ENCODE results near the gene SERPINB11. TPM values are rescaled to one million over a fixed set of nuclear protein-coding genes. Genes with fewer than 3 reads are reported as not detected.

Gene SERPINB11
- polyA plus RNA-seq, 1 donor from 2014 or later = not detected

- no peak overlapping the region for H3K9ac ChIP-seq (ENCODE audit: low read length)
- H3K9me2 ChIP-seq (ENCODE audit: insufficient read depth, low read length) = no peaks in the 10 kb centered on the region
- H3K9me3 ChIP-seq (ENCODE audit: low read length) = no peaks in the 10 kb centered on the region
- H3K27ac ChIP-seq (ENCODE audit: low read length) = no peak overlapping the region
- H3K4me3 ChIP-seq (ENCODE audit: low read length) = no peak overlapping the region
- TF ChIP-seq MXI1 (conservative IDR thresholded peaks at IDR 0.05; ENCODE audit: poor library complexity, severe bottlenecking) (no peak), TAF1 (IDR thresholded peaks at IDR 0.05; ENCODE audit: low read depth) (no peak), EZH2 (IDR thresholded peaks at IDR 0.05; ENCODE audit: borderline replicate concordance, insufficient read depth, low read length, poor library complexity, severe bottlenecking) (no peak), CTCF (IDR thresholded peaks at IDR 0.05; ENCODE audit: poor library complexity, severe bottlenecking) (no peak), EP300 (conservative IDR thresholded peaks at IDR 0.05; ENCODE audit: poor library complexity, severe bottlenecking) (no peak), RAD21 (conservative IDR thresholded peaks at IDR 0.05) (no peak), POLR2AphosphoS5 (IDR thresholded peaks at IDR 0.05) (no peak), REST (IDR thresholded peaks at IDR 0.05; ENCODE audit: borderline replicate concordance) (no peak), SMC3 (conservative IDR thresholded peaks at IDR 0.05; ENCODE audit: poor library complexity) (no peak)
- no peaks in the 10 kb centered on the region for H3F3A ChIP-seq (ENCODE audit: insufficient read depth, low read length, poor library complexity, severe bottlenecking)
- no peak overlapping the region for H2AFZ ChIP-seq (ENCODE audit: low read depth, low read length)
- no peaks in the 10 kb centered on the region for H3K27me3 ChIP-seq (ENCODE audit: insufficient read depth, low read depth, low read length)
- no peak overlapping the region for H3K4me2 ChIP-seq (ENCODE audit: low read length)
- H3K36me3 ChIP-seq (ENCODE audit: insufficient read depth, low read length) = no peaks in the 10 kb centered on the region
- no peaks in the 10 kb centered on the region for H3K79me2 ChIP-seq (replicated peaks; ENCODE audit: insufficient read depth, low read length)
- no peaks in the 10 kb centered on the region for H4K20me1 ChIP-seq (ENCODE audit: insufficient read depth)
Observed at GRCh38 chr18:63701952-63702351, 808 bp upstream of the SERPINB11 start.

- TF ChIP-seq REST (IDR thresholded peaks at IDR 0.05; ENCODE audit: borderline replicate concordance) (no peak), EZH2 (IDR thresholded peaks at IDR 0.05; ENCODE audit: borderline replicate concordance, insufficient read depth, low read length, poor library complexity, severe bottlenecking) (no peak), RAD21 (conservative IDR thresholded peaks at IDR 0.05) (no peak), MXI1 (conservative IDR thresholded peaks at IDR 0.05; ENCODE audit: poor library complexity, severe bottlenecking) (no peak), EP300 (conservative IDR thresholded peaks at IDR 0.05; ENCODE audit: poor library complexity, severe bottlenecking) (no peak), POLR2AphosphoS5 (IDR thresholded peaks at IDR 0.05) (no peak)
Observed at GRCh38 chr18:63705401-63705800, 2.6 kb downstream of the SERPINB11 start.

More at GRCh38 chr18:63705401-63705800, 2.6 kb downstream of the SERPINB11 start:
- Histone ChIP-seq H3K9ac (ENCODE audit: low read length) (no peak overlapping the region), H3K27me3 (ENCODE audit: insufficient read depth, low read depth, low read length) (no peaks in the 10 kb centered on the region), H3F3A (ENCODE audit: insufficient read depth, low read length, poor library complexity, severe bottlenecking) (no peaks in the 10 kb centered on the region), H4K20me1 (ENCODE audit: insufficient read depth) (no peaks in the 10 kb centered on the region), H2AFZ (ENCODE audit: low read depth, low read length) (no peak overlapping the region), H3K79me2 (replicated peaks; ENCODE audit: insufficient read depth, low read length) (no peaks in the 10 kb centered on the region), H3K36me3 (ENCODE audit: insufficient read depth, low read length) (no peaks in the 10 kb centered on the region), H3K4me2 (ENCODE audit: low read length) (no peak overlapping the region), H3K9me3 (ENCODE audit: low read length) (no peaks in the 10 kb centered on the region), H3K9me2 (ENCODE audit: insufficient read depth, low read length) (no peaks in the 10 kb centered on the region), H3K4me3 (ENCODE audit: low read length) (no peak overlapping the region), H3K27ac (ENCODE audit: low read length) (no peak overlapping the region)
